HG03045 (cell line): ENCODE measurements around the gene PPM1K.

Source experiments
- ATAC-seq: cut with Tn5 transposase; IDR thresholded peaks from one replicate; pipeline ENCODE4 v1.9.1; 2021; ENCODE audit warnings: mild to moderate bottlenecking, moderate library complexity; ENCODE audit not compliant: unreplicated experiment

The PPM1K gene

DNA sequence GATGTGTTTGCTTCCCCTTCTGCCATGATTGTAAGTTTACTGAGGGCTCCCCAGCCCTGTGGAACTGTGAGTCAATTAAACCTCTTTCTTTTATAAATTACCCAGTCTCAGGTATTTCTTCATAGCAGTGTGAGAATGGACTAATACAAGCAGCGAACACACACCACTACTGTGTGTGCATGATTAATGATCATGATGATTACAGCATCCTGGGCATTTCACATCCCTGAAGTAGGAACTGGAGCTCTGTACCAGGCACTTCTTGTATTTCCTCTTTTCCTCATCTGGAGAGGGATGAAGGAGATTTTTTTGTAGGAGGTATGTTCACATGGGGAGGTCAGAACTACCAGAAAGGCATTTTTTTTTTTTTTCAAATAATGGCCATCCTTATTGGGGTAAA, 60.8 kb downstream of the PPM1K start:
- no peak for ATAC-seq

DNA sequence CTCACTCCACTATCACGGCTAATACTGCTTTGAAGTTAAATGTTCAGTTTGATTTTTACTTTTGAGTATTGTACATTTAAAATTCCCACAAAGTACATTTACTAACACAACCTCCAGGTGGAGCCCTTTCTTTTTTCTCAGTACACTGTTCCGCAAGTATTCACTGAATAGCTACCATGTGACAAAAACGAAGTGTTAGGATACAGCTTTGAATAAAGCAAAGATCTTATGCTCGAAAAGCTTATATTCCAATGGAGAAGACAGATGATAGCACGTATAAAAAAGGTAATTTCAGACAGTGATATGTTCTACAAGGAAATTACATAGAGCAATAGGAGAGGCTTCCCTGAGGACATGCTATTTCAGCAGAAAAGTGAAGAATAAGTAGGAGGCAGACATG, 65.3 kb downstream of the PPM1K start:
- no peak for ATAC-seq

GRCh38 chr4:88217169-88217568, 67.2 kb downstream of the PPM1K start:
- no peak for ATAC-seq

DNA sequence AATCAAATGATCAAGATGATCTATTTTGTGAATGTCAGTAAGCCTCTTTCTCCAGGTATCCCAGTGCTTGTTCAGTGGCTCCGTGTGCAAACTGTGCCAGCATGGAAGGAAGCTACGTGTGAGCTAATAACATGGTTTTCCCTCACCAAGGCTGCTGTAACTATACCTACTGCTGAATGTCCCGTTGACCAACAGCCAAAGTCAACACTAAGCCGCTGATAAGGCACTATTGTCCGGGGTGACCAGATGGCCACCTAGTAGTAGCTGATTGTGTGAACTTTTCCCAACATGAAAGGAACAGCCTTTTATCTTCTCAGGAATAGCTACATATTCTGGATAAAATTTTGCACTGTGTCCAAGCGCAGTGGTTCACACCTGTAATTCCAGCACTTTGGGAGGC, 68.0 kb downstream of the PPM1K start:
- ATAC-seq = no peak

DNA sequence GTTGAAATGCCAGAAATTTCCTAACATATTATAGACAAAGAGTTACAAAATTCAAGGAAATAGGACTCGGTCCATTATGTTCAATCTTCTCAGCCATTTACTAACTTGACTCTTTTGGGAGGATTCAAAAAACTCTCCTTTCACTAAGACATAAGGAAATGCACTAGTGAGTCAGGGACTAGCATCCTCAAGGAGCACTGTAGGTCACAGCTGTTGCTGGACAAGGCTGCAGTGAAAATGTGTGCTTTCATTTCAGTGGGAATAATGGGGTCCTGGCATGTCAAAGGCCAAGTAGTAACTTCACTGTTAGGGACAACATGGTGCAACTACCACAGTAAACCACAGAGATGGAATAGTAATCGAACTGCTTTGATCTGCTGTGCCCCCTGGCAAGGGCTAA, 69.0 kb downstream of the PPM1K start:
- ATAC-seq = no peak

GRCh38 chr4:88212253-88212561, 72.2 kb downstream of the PPM1K start:
- no peak for ATAC-seq

DNA sequence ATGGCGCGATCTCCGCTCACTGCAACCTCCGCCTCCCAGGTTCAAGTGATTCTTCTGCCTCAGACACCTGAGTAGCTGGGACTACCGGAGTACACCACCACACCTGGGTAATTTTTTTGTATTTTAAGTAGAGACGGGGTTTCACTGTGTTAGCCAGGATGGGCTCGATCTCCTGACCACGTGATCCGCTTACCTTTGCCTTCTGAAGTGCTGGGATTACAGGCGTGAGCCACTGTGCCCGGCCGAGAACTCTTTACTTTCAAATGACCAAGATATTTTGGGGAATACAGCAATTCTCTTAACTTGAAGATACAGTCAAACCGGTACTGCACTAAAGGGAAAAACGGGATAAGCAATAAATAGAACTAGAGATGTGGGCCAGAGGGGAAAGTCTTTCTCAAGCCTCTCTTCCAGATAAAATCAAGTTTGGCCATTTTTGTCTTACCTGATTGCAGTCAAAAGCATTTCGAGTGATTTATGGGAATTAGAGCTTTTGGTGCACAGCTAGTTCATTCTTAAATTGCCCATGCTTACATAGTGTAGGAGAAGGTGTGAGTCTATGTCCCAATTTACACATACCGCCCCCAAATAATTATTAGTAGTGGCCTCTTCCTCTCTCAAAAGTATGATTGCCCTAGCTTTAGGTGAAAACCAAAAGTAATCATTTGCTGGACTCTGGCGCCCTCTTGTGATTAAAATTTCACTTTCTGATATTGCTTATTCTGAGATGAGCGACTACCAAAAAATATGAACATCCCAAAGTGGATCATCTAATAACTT, 72.7 kb downstream of the PPM1K start:
- ATAC-seq = peak; percentile 57

GRCh38 chr4:88208156-88208555, 76.2 kb downstream of the PPM1K start:
- no peak for ATAC-seq
